Activated CD4-positive, alpha-beta memory T cell treated with anti-CD3 and anti-CD28 coated beads, Interleukin-2, amount 10 ng/mL, durations not matched to agents 7 days and 5 days (primary cell): Measurements from ENCODE around the gene FARS2. TPM values are rescaled to one million over a fixed set of nuclear protein-coding genes. Genes with fewer than 3 reads are reported as not detected.

Experiments used
- CTCF ChIA-PET: fragments of 350-600 bp; sonication (Branson Sonifier 250); formaldehyde crosslinking; loops from one replicate; lab custom pipeline; 2021; ENCODE audit warnings: antibody characterized with exemption, inconsistent platforms; lab: Charles Lee
- POLR2A ChIA-PET: fragments of 350-600 bp; sonication (Branson Sonifier 250); formaldehyde crosslinking; loops from one replicate; lab custom pipeline; 2021; ENCODE audit warnings: antibody characterized with exemption; lab: Charles Lee
- DNase-seq: peaks from one replicate; pipeline ENCODE4 v3.0.0-alpha.2; 2020
- H3K27ac Mint-ChIP-seq: one replicate; pipeline ENCODE4 v1.8.0; 2021; ENCODE audit warnings: mild to moderate bottlenecking, mixed read lengths
- H3K27me3 Mint-ChIP-seq: one replicate; pipeline ENCODE4 v1.8.0; 2021; ENCODE audit warnings: mixed read lengths
- H3K36me3 Mint-ChIP-seq: one replicate; pipeline ENCODE4 v1.8.0; 2021; ENCODE audit warnings: low read depth, mixed read lengths
- H3K4me1 Mint-ChIP-seq: one replicate; pipeline ENCODE4 v1.8.0; 2021; ENCODE audit warnings: mixed read lengths
- H3K4me3 Mint-ChIP-seq: one replicate; pipeline ENCODE4 v1.8.0; 2021; ENCODE audit warnings: mild to moderate bottlenecking, mixed read lengths
- H3K9me3 Mint-ChIP-seq: one replicate; pipeline ENCODE4 v1.8.0; 2021; ENCODE audit warnings: mixed read lengths
- total RNA-seq, 2 experiments: library from RNA; stranded (reverse); gene quantifications; one replicate each; pipeline ENCODE4 v1.2.3, GENCODE V29; 2021

Gene FARS2
- total RNA-seq, 2 experiments from 2014 or later: 17.6 to 18.7 TPM

DNA sequence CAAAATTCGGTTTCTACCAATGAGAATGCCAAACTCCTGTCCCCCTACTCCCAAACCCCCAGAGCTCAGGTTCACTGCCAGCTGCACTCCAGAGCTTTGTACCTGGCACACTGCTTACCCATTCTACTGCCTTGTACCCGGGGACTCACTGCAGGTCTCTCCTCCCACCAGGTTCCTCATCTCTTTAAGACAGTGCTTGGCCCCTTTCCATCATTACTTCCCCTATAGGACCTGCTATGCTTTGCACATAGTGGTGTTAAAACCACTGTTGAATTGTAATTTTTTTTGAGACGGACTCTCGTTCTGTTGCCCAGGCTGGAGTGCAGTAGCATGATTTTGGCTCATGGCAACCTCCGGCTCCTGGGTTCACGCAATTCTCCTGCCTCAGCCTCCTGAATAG is 26.4 kb upstream of the FARS2 start:
- DNase-seq: no peak
- H3K4me1 Mint-ChIP-seq: peaks cover 10% of the 10 kb centered on the region
- H3K9me3 Mint-ChIP-seq: no peaks in the 10 kb centered on the region
- POLR2A ChIA-PET: no interaction called here
- H3K27me3 Mint-ChIP-seq: no peaks in the 10 kb centered on the region
- CTCF ChIA-PET: interaction anchor here (0.7 to 1.7 kb wide), 2 partner anchors 16 to 67 kb away, joined by 3 to 5 read pairs; no protein-coding TSS in a partner anchor
- no peak overlapping the region for H3K4me3 Mint-ChIP-seq
- H3K36me3 Mint-ChIP-seq: no peaks in the 10 kb centered on the region
- no peak overlapping the region for H3K27ac Mint-ChIP-seq

DNA sequence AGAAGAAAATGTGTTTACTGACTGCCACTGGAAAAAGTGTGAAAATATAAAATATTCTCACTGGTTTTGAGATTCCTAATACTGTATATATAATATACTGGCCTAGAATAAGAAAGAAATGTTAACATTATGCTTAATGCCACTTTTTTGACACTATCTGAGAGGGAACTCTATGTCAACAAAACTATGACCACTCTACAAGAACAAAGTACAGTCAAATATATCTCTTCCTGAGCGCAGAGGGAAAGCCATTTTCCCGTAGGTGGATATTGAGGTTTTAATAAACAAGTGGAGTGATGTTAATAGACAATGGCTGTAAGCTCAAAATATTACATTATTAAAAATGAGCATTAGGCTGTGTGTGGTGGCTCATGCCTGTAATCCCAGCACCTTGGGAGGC is 25.5 kb upstream of the FARS2 start:
- no peaks in the 10 kb centered on the region for H3K9me3 Mint-ChIP-seq
- POLR2A ChIA-PET: no interaction called here
- H3K36me3 Mint-ChIP-seq: no peaks in the 10 kb centered on the region

DNA sequence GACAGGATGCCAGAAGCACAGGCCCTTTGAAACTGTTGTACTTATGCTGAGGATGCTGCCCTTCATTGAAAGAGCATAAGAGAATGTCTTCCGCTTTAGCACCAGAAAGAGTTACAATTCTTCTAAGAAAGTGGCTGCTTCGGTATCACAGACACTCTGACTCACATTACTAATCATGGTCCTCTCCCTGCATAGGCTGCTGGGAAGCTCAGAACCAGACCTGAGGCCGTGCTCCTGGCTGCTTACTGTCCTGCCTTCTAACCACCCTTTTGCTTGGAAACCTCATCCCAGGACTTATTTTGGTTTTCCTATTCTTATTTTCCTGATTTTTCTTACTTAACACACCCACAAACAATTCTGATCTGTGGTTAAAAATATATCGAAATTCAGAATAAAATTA is 23.5 kb upstream of the FARS2 start:
- Mint-ChIP-seq H3K4me1 (peaks cover 3% of the 10 kb centered on the region), H3K4me3 (no peak overlapping the region), H3K27ac (no peak overlapping the region), H3K36me3 (no peaks in the 10 kb centered on the region), H3K27me3 (no peaks in the 10 kb centered on the region), H3K9me3 (no peaks in the 10 kb centered on the region)
- no peak for DNase-seq
- POLR2A ChIA-PET: no interaction called here
- CTCF ChIA-PET: no interaction called here

More for the DNA sequence above, 25.5 kb upstream of the FARS2 start:
- DNase-seq: no peak
- H3K27ac Mint-ChIP-seq: no peak overlapping the region
- H3K27me3 Mint-ChIP-seq: no peaks in the 10 kb centered on the region
- peaks cover 10% of the 10 kb centered on the region for H3K4me1 Mint-ChIP-seq
- CTCF ChIA-PET: interaction anchor here (1.7 kb wide), 1 partner anchor 67 kb away, joined by 5 read pairs; no protein-coding TSS in a partner anchor
- H3K4me3 Mint-ChIP-seq: no peak overlapping the region

- Mint-ChIP-seq H3K4me3 (no peak overlapping the region), H3K4me1 (no peaks in the 10 kb centered on the region), H3K9me3 (no peaks in the 10 kb centered on the region), H3K27me3 (no peaks in the 10 kb centered on the region), H3K36me3 (no peaks in the 10 kb centered on the region), H3K27ac (no peak overlapping the region)
- ChIA-PET POLR2A (no interaction called here), CTCF (no interaction called here)
- DNase-seq: no peak
These were observed 23.0 kb upstream of the FARS2 start for GRCh38 chr6:5238336-5238735.

- H3K27ac Mint-ChIP-seq: no peak overlapping the region
- POLR2A ChIA-PET: no interaction called here
- no peaks in the 10 kb centered on the region for H3K9me3 Mint-ChIP-seq
- CTCF ChIA-PET: interaction anchor here (0.5 to 1.5 kb wide), 2 partner anchors 22 to 57 kb away, joined by 3 read pairs; no protein-coding TSS in a partner anchor
- H3K36me3 Mint-ChIP-seq: no peaks in the 10 kb centered on the region
- no peak overlapping the region for H3K4me3 Mint-ChIP-seq
- H3K4me1 Mint-ChIP-seq: peaks cover 5% of the 10 kb centered on the region
- no peaks in the 10 kb centered on the region for H3K27me3 Mint-ChIP-seq
- no peak for DNase-seq
These were observed 20.1 kb upstream of the FARS2 start for GRCh38 chr6:5241252-5241651.

DNA sequence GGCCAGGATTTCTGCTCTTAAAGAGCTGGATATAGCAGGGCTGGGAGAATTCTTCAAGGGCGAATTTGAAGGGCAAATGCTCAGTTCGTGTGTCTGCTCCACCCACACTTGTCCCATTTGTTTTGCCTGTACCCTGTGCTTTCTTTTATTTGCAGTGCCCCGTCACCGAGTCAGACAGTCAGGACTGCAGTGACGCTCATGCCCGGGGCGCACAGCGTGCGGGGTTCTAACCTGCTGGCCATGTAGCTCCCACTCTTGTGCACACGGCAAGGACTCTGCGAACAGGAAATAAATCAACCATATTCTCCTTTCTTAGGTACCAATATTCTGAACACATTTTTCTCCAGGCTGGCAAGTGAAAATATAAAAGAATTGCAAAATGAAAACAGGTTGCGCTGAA is 18.2 kb upstream of the FARS2 start:
- DNase-seq: no peak
- Mint-ChIP-seq H3K27ac (no peak overlapping the region), H3K4me3 (no peak overlapping the region), H3K4me1 (peaks cover 5% of the 10 kb centered on the region), H3K27me3 (no peaks in the 10 kb centered on the region), H3K9me3 (no peaks in the 10 kb centered on the region), H3K36me3 (no peaks in the 10 kb centered on the region)
- ChIA-PET POLR2A (interaction anchor here (1.3 kb wide), 1 partner anchor 10 kb away, joined by 3 read pairs; no protein-coding TSS in a partner anchor), CTCF (no interaction called here)

DNA sequence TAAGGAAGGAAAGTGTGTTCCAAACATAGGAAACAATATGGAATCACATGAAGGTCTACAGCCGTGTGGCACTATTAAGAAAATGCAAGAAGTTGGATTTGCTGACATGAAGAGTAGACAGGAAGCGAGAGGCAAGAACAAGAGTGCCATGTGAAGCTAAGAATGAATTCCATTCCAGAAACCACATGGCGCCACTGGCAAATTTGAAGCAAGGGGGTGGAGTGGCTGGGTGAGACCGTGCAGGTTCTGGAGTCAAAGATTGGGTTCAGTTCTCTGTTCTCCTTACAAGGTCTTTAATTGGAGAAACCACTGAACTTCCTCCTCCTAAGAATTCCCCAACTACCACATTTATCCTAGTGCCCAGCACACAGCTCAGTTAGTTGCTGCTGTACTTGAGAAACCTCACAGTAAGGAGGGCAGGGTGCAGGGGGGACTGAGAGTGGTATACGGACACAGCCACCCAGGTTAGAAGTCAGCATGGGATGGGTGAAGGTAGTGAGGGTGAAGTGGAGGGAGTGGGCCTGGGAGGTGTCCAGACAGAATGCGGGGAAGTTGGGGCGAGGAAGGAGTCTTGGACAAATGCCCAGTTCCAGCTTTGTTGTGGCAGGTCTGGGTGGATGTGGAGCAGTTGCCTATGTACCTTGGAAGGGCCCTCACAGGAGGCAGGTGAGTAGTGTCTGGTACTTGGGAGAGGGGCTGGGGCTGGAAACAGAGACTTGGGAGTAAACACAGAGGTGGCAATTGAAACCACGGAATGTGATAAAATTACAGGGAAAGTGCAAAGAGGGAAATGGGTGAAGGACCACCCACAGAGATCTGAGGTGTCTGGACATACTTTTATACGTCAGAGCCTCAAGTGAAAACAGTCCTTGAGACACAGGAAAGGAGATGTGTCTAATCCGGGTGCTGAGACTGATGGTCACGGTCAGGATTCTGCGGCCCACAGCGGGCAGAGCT is 14.9 kb upstream of the FARS2 start:
- ChIA-PET POLR2A (no interaction called here), CTCF (interaction anchor here (1.2 to 2.9 kb wide), 2 partner anchors 103 kb away, joined by 4 to 9 read pairs; no protein-coding TSS in a partner anchor)
- no peak for DNase-seq
- Mint-ChIP-seq H3K4me3 (no peak overlapping the region), H3K36me3 (peaks cover 7% of the 10 kb centered on the region), H3K27me3 (no peaks in the 10 kb centered on the region), H3K9me3 (peaks cover 2% of the 10 kb centered on the region), H3K27ac (no peak overlapping the region), H3K4me1 (peaks cover 5% of the 10 kb centered on the region)

DNA sequence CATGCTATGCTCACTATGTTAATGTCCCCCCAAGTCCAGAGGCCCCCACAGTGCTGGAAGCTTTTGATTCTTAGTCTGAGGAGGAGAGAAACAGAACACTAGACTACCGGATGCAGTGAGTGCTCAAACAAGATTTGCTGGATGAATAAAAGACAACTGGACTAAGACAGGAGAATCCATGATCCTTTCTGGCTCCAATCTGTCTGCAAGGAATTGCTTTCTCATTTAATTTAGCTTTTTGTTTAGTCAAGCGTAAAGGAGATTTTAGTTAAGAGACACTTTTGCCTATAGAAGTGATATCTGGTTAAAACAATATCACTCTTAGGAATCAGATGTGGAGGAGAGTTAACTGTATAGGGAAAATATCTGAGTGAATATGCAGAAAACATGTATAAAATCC is 14.1 kb upstream of the FARS2 start:
- Mint-ChIP-seq H3K4me3 (no peak overlapping the region), H3K27me3 (no peaks in the 10 kb centered on the region), H3K4me1 (peaks cover 5% of the 10 kb centered on the region), H3K36me3 (peaks cover 7% of the 10 kb centered on the region), H3K27ac (peak overlapping the region; percentile 4), H3K9me3 (peaks cover 2% of the 10 kb centered on the region)
- no peak for DNase-seq
- POLR2A ChIA-PET: no interaction called here
- CTCF ChIA-PET: interaction anchor here (2.9 kb wide), 1 partner anchor 104 kb away, joined by 9 read pairs; no protein-coding TSS in a partner anchor

DNA sequence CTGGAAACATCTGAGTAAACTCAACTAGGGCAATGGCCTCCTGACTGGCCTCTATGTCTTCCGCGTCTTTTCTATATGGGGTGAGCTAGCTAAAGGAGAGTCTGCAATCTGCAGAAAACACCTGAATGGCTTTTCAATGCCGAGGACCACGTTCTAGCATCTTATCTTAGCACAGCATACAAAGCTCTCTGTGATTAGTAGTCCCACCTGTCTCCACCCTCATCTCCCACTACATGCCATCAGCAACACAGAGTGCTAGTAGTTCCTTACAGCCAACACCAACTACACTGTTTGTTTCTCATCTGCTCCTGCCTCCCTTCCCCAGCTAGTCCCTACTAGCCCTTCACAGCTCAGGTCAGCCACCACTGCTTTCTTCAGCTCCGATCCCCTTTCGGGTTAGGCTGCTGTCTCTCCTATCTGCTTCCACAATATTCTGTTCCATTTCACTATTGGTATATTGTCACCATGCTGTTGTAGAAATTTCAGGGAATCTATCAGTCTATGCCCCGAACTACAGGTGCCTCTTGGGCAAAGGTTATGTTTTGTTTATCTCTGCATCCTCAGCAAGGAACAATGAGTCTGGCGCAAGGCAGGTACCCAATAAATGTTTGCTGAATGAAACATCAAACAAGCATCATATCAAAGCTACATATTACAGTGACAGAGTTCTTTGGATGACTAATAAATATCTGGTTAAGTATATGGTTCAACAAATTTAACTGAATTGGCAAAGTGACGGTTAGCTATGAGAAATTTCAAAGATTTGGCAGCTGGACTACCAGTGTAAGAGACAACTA is 12.8 kb upstream of the FARS2 start:
- H3K27ac Mint-ChIP-seq: no peak overlapping the region
- no peaks in the 10 kb centered on the region for H3K27me3 Mint-ChIP-seq
- ChIA-PET CTCF (interaction anchor here (2.9 kb wide), 1 partner anchor 105 kb away, joined by 9 read pairs; no protein-coding TSS in a partner anchor), POLR2A (no interaction called here)
- peaks cover 2% of the 10 kb centered on the region for H3K9me3 Mint-ChIP-seq
- no peak overlapping the region for H3K4me3 Mint-ChIP-seq
- H3K36me3 Mint-ChIP-seq: peaks cover 12% of the 10 kb centered on the region
- peaks cover 5% of the 10 kb centered on the region for H3K4me1 Mint-ChIP-seq
- DNase-seq: no peak

DNA sequence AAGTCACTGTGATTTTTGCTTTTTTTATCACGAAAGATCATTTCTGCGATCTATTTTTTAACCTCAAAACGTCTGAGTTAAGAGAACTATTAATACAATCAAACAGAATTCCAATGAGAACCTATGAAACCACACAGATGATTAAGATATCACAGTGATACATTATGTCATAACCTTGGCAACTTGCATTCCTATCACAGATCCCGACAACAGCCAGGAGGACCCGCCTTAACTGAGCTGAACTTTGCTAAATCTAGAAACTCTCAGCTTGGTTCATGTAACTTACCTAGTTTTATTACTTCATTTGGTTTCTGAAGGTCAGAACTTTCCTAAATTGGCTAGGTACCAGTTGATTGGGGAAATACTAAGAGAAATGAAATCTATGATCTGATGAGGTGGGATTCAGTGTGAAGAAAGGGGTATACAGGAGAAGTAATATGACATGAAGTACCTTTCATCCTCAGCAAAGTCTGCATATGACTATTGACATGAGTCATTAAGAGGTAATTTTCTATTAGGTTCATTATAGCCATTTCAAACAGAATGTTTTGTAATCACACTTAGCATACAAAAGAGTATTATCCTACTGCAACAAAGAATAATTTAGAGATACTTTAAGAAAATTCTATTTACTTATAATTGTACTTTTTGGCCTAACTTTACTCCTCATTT is 11.7 kb upstream of the FARS2 start:
- Mint-ChIP-seq H3K4me1 (peaks cover 5% of the 10 kb centered on the region), H3K27me3 (no peaks in the 10 kb centered on the region), H3K27ac (no peak overlapping the region), H3K9me3 (peaks cover 2% of the 10 kb centered on the region), H3K4me3 (no peak overlapping the region), H3K36me3 (peaks cover 14% of the 10 kb centered on the region)
- CTCF ChIA-PET: interaction anchor here (2.9 kb wide), 1 partner anchor 106 kb away, joined by 9 read pairs; no protein-coding TSS in a partner anchor
- POLR2A ChIA-PET: no interaction called here
- no peak for DNase-seq

- Mint-ChIP-seq H3K27me3 (no peaks in the 10 kb centered on the region), H3K4me1 (peaks cover 5% of the 10 kb centered on the region), H3K9me3 (peaks cover 2% of the 10 kb centered on the region), H3K27ac (no peak overlapping the region), H3K4me3 (no peak overlapping the region), H3K36me3 (peaks cover 20% of the 10 kb centered on the region)
- POLR2A ChIA-PET: no interaction called here
- CTCF ChIA-PET: interaction anchor here (4.3 kb wide), 1 partner anchor 107 kb away, joined by 13 read pairs; no protein-coding TSS in a partner anchor
- DNase-seq: no peak
These were observed 10.9 kb upstream of the FARS2 start for GRCh38 chr6:5250451-5250850.

GRCh38 chr6:5250911-5251310 is 10.4 kb upstream of the FARS2 start:
- CTCF ChIA-PET: interaction anchor here (4.3 kb wide), 1 partner anchor 107 kb away, joined by 13 read pairs; no protein-coding TSS in a partner anchor
- Mint-ChIP-seq H3K27me3 (no peaks in the 10 kb centered on the region), H3K4me1 (peaks cover 2% of the 10 kb centered on the region), H3K36me3 (peaks cover 20% of the 10 kb centered on the region), H3K27ac (no peak overlapping the region), H3K9me3 (peaks cover 2% of the 10 kb centered on the region), H3K4me3 (no peak overlapping the region)
- DNase-seq: no peak
- POLR2A ChIA-PET: no interaction called here
